Body of pancreas (tissue), 4 donors: ENCODE results near the gene RND1.

Experiments used
- CTCF ChIP-seq, 7 experiments: fragments of 450-650 bp in 4 of 7; fragments of 200-600 bp in 3 of 7; sonication (generic) in 3 of 7; IDR thresholded peaks; one replicate each; pipeline ENCODE4 v1.5.1; 2016 to 2019; ENCODE audit warnings: antibody characterized with exemption in 7 of 7
- POLR2A ChIP-seq, 3 donors: fragments of 450-650 bp; IDR thresholded peaks; one replicate each; pipeline ENCODE4 v1.6.1; 2016; ENCODE audit warnings: antibody characterized with exemption in 3 of 3, mild to moderate bottlenecking in 2 of 3

DNA sequence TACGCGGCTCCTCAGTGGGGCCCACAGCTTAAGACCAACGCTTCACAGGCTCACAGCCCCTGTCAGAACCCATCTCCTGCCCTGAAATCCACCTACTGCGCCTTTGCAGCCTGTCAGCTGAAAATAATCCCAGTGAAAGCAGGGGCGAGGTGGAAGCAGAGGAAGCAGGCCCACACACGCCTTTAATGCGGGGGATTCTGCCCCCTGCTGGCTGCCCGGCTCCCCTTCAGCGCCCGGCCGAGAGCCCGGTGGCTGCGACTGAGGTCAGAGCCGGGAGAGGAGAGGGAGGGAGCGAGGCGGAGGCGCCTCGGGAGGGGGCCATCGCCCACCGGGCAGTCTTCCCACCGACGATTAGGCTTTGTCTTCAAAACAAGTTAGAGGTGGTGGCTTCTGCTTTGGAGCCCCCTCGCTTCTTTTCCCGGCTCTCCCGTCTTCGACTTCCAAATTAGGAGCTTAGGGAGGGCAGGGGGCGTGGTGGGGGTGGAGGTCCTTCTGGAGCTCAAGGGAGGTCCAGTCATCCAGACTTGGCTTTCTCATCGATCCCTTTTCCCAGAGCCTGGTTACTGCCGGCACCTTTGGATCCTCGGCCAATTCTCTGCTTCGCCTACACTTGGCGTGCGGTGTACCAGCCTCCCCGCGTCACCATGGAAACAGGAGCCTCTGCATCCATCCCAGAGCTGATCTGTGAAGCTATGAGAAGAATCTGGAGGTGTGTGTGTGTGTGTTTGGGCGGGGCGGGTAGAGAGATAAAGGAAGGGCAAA is 25.2 kb upstream of the RND1 start:
- TF ChIP-seq POLR2A (IDR thresholded peaks at IDR 0.05): no peak
- peak; percentile 86 to 95 (median 91) for TF ChIP-seq CTCF (IDR thresholded peaks at IDR 0.05)
